ENCODE measurements around the gene MT1M. TPM values are rescaled to one million over a fixed set of nuclear protein-coding genes. Genes with fewer than 3 reads are reported as not detected.

The MT1M gene
- total and polyA plus RNA-seq, 8 donors = 8.3 to 34.6 (median 14.6) TPM

- Histone ChIP-seq H3K27ac (no peak overlapping the region), H3K36me3 (no peaks in the 10 kb centered on the region), H3K27me3 (no peaks in the 10 kb centered on the region), H3K4me1 (peaks cover 0 to 12% (median 8%) of the 10 kb centered on the region in 3 donors), H3K9me3 (no peaks in the 10 kb centered on the region), H3K4me3 (no peak overlapping the region)
- ATAC-seq (no peak), DNase-seq (no peak), FAIRE-seq (no peak)
- intact Hi-C loops (cut with DNase I) = no loop called here
- WGBS, 2 donors = 85 to 90% methylated on average over 9 of the region's 9 CpGs
- TF ChIP-seq CTCF (IDR thresholded peaks at IDR 0.05) = no peak
Observed at GRCh38 chr16:56636616-56637413, 4.4 kb downstream of the MT1M start.

GRCh38 chr16:56637814-56638750, 5.6 kb downstream of the MT1M start, which contains the start of gene MT1A:
Gene MT1A (plus strand): TSS chr16:56638666. CDS start chr16:56638739, 73 bp downstream.
- DNase-seq (peak; percentile 79 to 90 (median 83)), FAIRE-seq (no peak), ATAC-seq (peak; percentile 83 to 90 (median 88))
- Histone ChIP-seq H3K4me1 (peaks cover 0 to 10% (median 8%) of the 10 kb centered on the region in 3 donors), H3K27me3 (no peaks in the 10 kb centered on the region), H3K9me3 (no peaks in the 10 kb centered on the region), H3K4me3 (peak within 1 kb of the TSS; percentile 14 to 53 (median 32)), H3K27ac (peak within 1 kb of the TSS in 1 of 4 donors; percentile 50), H3K36me3 (no peaks in the 10 kb centered on the region)
- intact Hi-C loops (cut with DNase I) = no loop called here
- no peak for TF ChIP-seq CTCF (IDR thresholded peaks at IDR 0.05)
- 14 to 25% methylated on average over 61 to 68 of the region's 68 CpGs for WGBS, 2 donors

- ATAC-seq (peak in 1 of 4 donors; percentile 7), FAIRE-seq (no peak), DNase-seq (no peak)
- Histone ChIP-seq H3K4me3 (no peak overlapping the region), H3K27ac (no peak overlapping the region), H3K27me3 (no peaks in the 10 kb centered on the region), H3K4me1 (peaks cover 4 to 16% (median 8%) of the 10 kb centered on the region in 3 donors), H3K36me3 (no peaks in the 10 kb centered on the region), H3K9me3 (no peaks in the 10 kb centered on the region)
- intact Hi-C loops (cut with DNase I) = no loop called here
- 27 to 49% methylated on average over 1 of the region's 1 CpG for WGBS, 2 donors
- no peak for TF ChIP-seq CTCF (IDR thresholded peaks at IDR 0.05)
Observed at GRCh38 chr16:56639045-56639444, 6.6 kb downstream of the MT1M start.

GRCh38 chr16:56640076-56640475, 7.6 kb downstream of the MT1M start:
- peaks cover 5 to 17% (median 8%) of the 10 kb centered on the region in 3 donors for H3K4me1 ChIP-seq

More at GRCh38 chr16:56640076-56640475, 7.6 kb downstream of the MT1M start:
- no peak overlapping the region for H3K4me3 ChIP-seq
- H3K9me3 ChIP-seq = no peaks in the 10 kb centered on the region
- 89 to 94% methylated on average over 1 of the region's 1 CpG for WGBS, 2 donors
- DNase-seq = no peak
- no peaks in the 10 kb centered on the region for H3K27me3 ChIP-seq
- intact Hi-C loops (cut with DNase I) = no loop called here
- no peak for FAIRE-seq
- no peak overlapping the region for H3K27ac ChIP-seq
- H3K36me3 ChIP-seq = no peaks in the 10 kb centered on the region
- no peak for ATAC-seq
- TF ChIP-seq CTCF (IDR thresholded peaks at IDR 0.05) = no peak
